ENCODE measurements around the gene RTTN. TPM values are rescaled to one million over a fixed set of nuclear protein-coding genes. Genes with fewer than 3 reads are reported as not detected.

RTTN gene
- total RNA-seq, 4 donors from 2014 or later = 10.8 to 58.1 (median 22.4) TPM

- Histone ChIP-seq H3K36me3 (no peaks in the 10 kb centered on the region), H3K4me3 (no peak overlapping the region), H3K9me3 (no peaks in the 10 kb centered on the region), H3K4me1 (no peaks in the 10 kb centered on the region), H3K27ac (no peak overlapping the region), H3K27me3 (no peaks in the 10 kb centered on the region)
- TF ChIP-seq, protein P1, sequence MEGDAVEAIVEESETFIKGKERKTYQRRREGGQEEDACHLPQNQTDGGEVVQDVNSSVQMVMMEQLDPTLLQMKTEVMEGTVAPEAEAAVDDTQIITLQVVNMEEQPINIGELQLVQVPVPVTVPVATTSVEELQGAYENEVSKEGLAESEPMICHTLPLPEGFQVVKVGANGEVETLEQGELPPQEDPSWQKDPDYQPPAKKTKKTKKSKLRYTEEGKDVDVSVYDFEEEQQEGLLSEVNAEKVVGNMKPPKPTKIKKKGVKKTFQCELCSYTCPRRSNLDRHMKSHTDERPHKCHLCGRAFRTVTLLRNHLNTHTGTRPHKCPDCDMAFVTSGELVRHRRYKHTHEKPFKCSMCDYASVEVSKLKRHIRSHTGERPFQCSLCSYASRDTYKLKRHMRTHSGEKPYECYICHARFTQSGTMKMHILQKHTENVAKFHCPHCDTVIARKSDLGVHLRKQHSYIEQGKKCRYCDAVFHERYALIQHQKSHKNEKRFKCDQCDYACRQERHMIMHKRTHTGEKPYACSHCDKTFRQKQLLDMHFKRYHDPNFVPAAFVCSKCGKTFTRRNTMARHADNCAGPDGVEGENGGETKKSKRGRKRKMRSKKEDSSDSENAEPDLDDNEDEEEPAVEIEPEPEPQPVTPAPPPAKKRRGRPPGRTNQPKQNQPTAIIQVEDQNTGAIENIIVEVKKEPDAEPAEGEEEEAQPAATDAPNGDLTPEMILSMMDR (IDR thresholded peaks at IDR 0.05) = no peak
- no peak for TF ChIP-seq POLR2A (IDR thresholded peaks at IDR 0.05)
- DNase-seq = no peak
- intact Hi-C loops (cut with DNase I; ENCODE audit: low total_unique reads) = no loop called here
These were observed 206.9 kb downstream of the RTTN start for GRCh38 chr18:69998523-69998987.

DNA sequence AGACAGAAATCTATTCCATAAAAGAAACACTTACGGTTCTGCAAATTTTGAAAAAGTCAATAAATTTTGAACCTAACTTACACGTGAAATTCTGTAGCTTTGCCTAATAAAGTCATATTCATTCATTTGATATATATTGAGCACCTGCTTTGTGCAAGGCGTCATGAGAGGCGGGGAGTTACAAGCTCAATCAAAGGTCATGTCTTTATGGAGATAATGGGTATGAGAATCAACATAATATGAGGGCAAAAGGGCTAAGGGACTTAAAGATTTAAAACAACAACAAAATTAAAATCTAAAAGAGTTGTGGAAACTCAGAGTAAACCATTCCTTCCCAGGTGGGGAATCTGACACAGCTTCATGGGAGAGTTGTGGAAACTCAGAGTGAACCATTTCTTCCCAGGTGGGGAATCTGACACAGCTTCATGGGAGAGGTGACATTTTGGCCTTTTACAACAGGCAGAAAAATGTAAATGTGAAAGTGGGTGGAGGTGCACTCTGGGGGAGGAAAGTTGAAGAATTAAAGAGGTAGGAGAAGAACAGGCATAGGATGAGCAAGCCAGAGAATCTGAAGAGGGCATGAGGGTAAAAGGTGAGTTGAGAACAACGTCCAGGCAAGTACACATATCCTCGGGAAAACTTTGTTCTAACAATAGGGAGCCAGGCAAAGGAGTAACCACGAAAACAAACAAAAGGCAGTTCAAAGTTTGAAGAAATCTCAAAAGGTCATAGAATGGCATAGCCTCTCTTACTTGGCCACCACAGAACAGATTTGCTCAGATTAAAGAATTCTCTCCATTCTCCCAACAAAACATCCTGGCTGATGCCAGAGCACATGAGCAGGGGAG, 208.3 kb downstream of the RTTN start:
- no peak overlapping the region for H3K27ac ChIP-seq
- H3K4me3 ChIP-seq = no peak overlapping the region
- H3K27me3 ChIP-seq = no peaks in the 10 kb centered on the region
- intact Hi-C loops (cut with DNase I; ENCODE audit: low total_unique reads) = no loop called here
- TF ChIP-seq, protein P1 (IDR thresholded peaks at IDR 0.05) = no peak
- no peak for TF ChIP-seq POLR2A (IDR thresholded peaks at IDR 0.05)
- no peaks in the 10 kb centered on the region for H3K9me3 ChIP-seq
- no peak for DNase-seq
- H3K4me1 ChIP-seq = no peaks in the 10 kb centered on the region
- no peaks in the 10 kb centered on the region for H3K36me3 ChIP-seq

DNA sequence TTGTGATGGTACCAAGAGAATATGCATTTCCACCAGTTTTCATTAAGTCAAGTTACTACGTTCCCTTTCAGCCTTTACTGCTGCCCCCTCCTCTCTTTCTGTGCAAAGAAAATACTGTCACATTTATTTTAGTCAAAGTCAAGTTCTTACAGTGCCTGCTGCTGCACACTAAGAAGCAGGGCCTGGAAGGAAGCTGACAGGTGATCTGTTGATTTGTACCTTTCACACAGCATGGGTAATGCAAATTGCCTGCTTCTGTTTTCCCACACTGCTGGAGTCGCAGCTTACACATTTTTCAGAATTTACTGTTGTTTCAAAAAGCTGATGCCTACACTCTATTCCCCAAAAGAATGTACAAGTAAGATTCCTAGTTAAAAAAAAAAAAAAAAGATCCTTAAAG, 209.1 kb downstream of the RTTN start:
- DNase-seq = no peak

GRCh38 chr18:69995774-69996173, 209.7 kb downstream of the RTTN start:
- Histone ChIP-seq H3K27me3 (no peaks in the 10 kb centered on the region), H3K9me3 (no peaks in the 10 kb centered on the region), H3K4me1 (no peaks in the 10 kb centered on the region), H3K36me3 (no peaks in the 10 kb centered on the region), H3K27ac (no peak overlapping the region), H3K4me3 (no peak overlapping the region)
- intact Hi-C loops (cut with DNase I; ENCODE audit: low total_unique reads) = no loop called here
- TF ChIP-seq POLR2A (IDR thresholded peaks at IDR 0.05) = no peak
- TF ChIP-seq, protein P1 (IDR thresholded peaks at IDR 0.05) = no peak
- no peak for DNase-seq

More for the DNA sequence above, 209.1 kb downstream of the RTTN start:
- no peaks in the 10 kb centered on the region for H3K36me3 ChIP-seq
- no peak overlapping the region for H3K27ac ChIP-seq
- no peak overlapping the region for H3K4me3 ChIP-seq
- TF ChIP-seq, protein P1 (IDR thresholded peaks at IDR 0.05) = no peak
- TF ChIP-seq POLR2A (IDR thresholded peaks at IDR 0.05) = no peak
- no peaks in the 10 kb centered on the region for H3K9me3 ChIP-seq
- intact Hi-C loops (cut with DNase I; ENCODE audit: low total_unique reads) = no loop called here
- H3K4me1 ChIP-seq = no peaks in the 10 kb centered on the region
- H3K27me3 ChIP-seq = no peaks in the 10 kb centered on the region

- DNase-seq = no peak
- H3K4me1 ChIP-seq = no peaks in the 10 kb centered on the region
- intact Hi-C loops (cut with DNase I; ENCODE audit: low total_unique reads) = no loop called here
- no peaks in the 10 kb centered on the region for H3K9me3 ChIP-seq
- TF ChIP-seq, protein P1 (IDR thresholded peaks at IDR 0.05) = no peak
- TF ChIP-seq POLR2A (IDR thresholded peaks at IDR 0.05) = no peak
- no peaks in the 10 kb centered on the region for H3K36me3 ChIP-seq
- H3K27me3 ChIP-seq = no peaks in the 10 kb centered on the region
- H3K4me3 ChIP-seq = no peak overlapping the region
- no peak overlapping the region for H3K27ac ChIP-seq
These were observed 212.7 kb downstream of the RTTN start for GRCh38 chr18:69992776-69993175.

All from uterus (tissue), 4 donors.